Trophoblast cell (in vitro differentiated cells and primary cell): Measurements from ENCODE around the gene PRELID2.

Experiments
- DNase-seq, 2 donors: peaks; one replicate each; pipeline ENCODE4 v3.0.0-alpha.2; 2016
- H2AFZ ChIP-seq: 2 replicates; pipeline ENCODE4 v1.6.1; 2013; ENCODE audit warnings: low read length, moderate library complexity, mild to moderate bottlenecking; ENCODE audit not compliant: insufficient read depth, poor library complexity
- H2AK5ac ChIP-seq: 2 replicates; pipeline ENCODE4 v1.6.1; 2013; ENCODE audit warnings: mild to moderate bottlenecking, low read length
- H2BK120ac ChIP-seq: 2 replicates; pipeline ENCODE4 v1.6.1; 2013; ENCODE audit warnings: low read length, mild to moderate bottlenecking, moderate library complexity; ENCODE audit not compliant: insufficient read depth, poor library complexity
- H2BK12ac ChIP-seq: 2 replicates; pipeline ENCODE4 v1.6.1; 2013; ENCODE audit warnings: mild to moderate bottlenecking, low read length, moderate library complexity
- H2BK5ac ChIP-seq: 2 replicates; pipeline ENCODE4 v1.6.1; 2013; ENCODE audit warnings: low read length, low read depth, moderate library complexity, mild to moderate bottlenecking; ENCODE audit not compliant: poor library complexity
- H3K14ac ChIP-seq: 2 replicates; pipeline ENCODE4 v1.6.1; 2013; ENCODE audit warnings: mild to moderate bottlenecking, low read length
- H3K18ac ChIP-seq: 2 replicates; pipeline ENCODE4 v1.6.1; 2013; ENCODE audit warnings: mild to moderate bottlenecking, low read length
- H3K23ac ChIP-seq: 2 replicates; pipeline ENCODE4 v1.6.1; 2013; ENCODE audit warnings: low read length
- H3K27ac ChIP-seq: 2 replicates; pipeline ENCODE4 v1.5.1; 2013; ENCODE audit warnings: low read depth, mild to moderate bottlenecking, inconsistent platforms, low read length, moderate library complexity
- H3K27me3 ChIP-seq: 2 replicates; pipeline ENCODE4 v1.6.1; 2013; ENCODE audit warnings: inconsistent platforms, mild to moderate bottlenecking, low read length, moderate library complexity; ENCODE audit not compliant: insufficient read depth
- H3K36me3 ChIP-seq, 2 experiments: 1 replicate in 1 of 2; 2 replicates in 1 of 2; pipeline ENCODE4 v1.6.1; 2013; ENCODE audit warnings: low read length in 2 of 2, mild to moderate bottlenecking in 2 of 2, moderate library complexity in 1 of 2; ENCODE audit not compliant: insufficient read depth in 2 of 2, control insufficient read depth in 1 of 2
- H3K4ac ChIP-seq: 2 replicates; pipeline ENCODE4 v1.6.1; 2013; ENCODE audit warnings: low read depth, mild to moderate bottlenecking, low read length, moderate library complexity
- H3K4me1 ChIP-seq, 2 experiments: 1 replicate in 1 of 2; 2 replicates in 1 of 2; pipeline ENCODE4 v1.6.1; 2013; ENCODE audit warnings: low read length in 2 of 2, mild to moderate bottlenecking in 2 of 2, moderate library complexity in 1 of 2; ENCODE audit not compliant: insufficient read depth in 2 of 2, control insufficient read depth in 1 of 2
- H3K4me2 ChIP-seq: 2 replicates; pipeline ENCODE4 v1.6.1; 2013; ENCODE audit warnings: inconsistent platforms, mild to moderate bottlenecking, low read length, moderate library complexity
- H3K4me3 ChIP-seq: 2 replicates; pipeline ENCODE4 v1.5.1; 2013; ENCODE audit warnings: mild to moderate bottlenecking, low read depth, low read length, inconsistent platforms
- H3K79me1 ChIP-seq: one replicate; pipeline ENCODE4 v1.6.1; 2013; ENCODE audit warnings: low read length
- H3K79me2 ChIP-seq: 2 replicates; pipeline ENCODE4 v1.6.1; 2013; ENCODE audit warnings: low read length, mild to moderate bottlenecking; ENCODE audit not compliant: control insufficient read depth, insufficient read depth, poor library complexity
- H3K9ac ChIP-seq: 2 replicates; pipeline ENCODE4 v1.6.1; 2013; ENCODE audit warnings: mild to moderate bottlenecking, low read length
- H3K9me3 ChIP-seq: 2 replicates; pipeline ENCODE4 v1.6.1; 2013; ENCODE audit warnings: low read depth, mild to moderate bottlenecking, control low read depth, inconsistent platforms, low read length; ENCODE audit not compliant: insufficient read depth
- H4K12ac ChIP-seq: 2 replicates; pipeline ENCODE4 v1.6.1; 2013; ENCODE audit warnings: low read depth, mild to moderate bottlenecking, low read length, moderate library complexity
- H4K8ac ChIP-seq: 2 replicates; pipeline ENCODE4 v1.6.1; 2013; ENCODE audit warnings: low read depth, mild to moderate bottlenecking, low read length, moderate library complexity
- H4K91ac ChIP-seq: one replicate; pipeline ENCODE4 v1.6.1; 2013; ENCODE audit warnings: low read depth, mild to moderate bottlenecking, low read length, moderate library complexity
- WGBS: extraction: QIAGEN DNeasy Blood & Tissue Kit; methylation state at CpG from one replicate; pipeline ENCODE4 v1.1.7; 2013; ENCODE audit warnings: missing lambda C conversion rate; ENCODE audit not compliant: insufficient read length, insufficient coverage; ENCODE audit errors: extremely low coverage; 5-methylcytosine and 5-hydroxymethylcytosine counted together

The PRELID2 gene

DNA sequence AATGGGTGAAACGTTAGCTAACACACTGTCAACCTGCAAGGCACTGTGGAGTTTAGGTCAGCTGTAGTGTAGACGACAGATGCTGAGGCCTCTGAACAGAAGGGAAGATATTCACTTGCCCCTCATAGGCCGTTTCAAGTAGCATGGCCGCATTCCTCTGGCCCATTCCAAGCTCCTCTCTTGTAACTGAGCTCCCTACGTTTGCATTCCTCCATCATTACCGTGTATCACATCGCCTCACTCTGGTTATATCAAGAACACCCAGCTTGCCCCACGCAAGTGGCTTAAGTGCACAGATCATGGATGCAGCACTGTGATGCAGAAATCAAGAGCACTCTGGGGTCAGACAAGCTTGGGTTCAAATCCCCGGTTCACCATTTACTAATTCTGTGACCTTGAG, 43.3 kb downstream of the PRELID2 start:
- Histone ChIP-seq H2BK5ac (no peak overlapping the region), H4K12ac (no peak overlapping the region), H2AK5ac (no peak overlapping the region), H3K79me2 (no peaks in the 10 kb centered on the region), H2AFZ (no peak overlapping the region), H3K18ac (no peak overlapping the region), H3K4me1 (no peaks in the 10 kb centered on the region), H3K9ac (no peak overlapping the region), H2BK120ac (no peak overlapping the region), H3K23ac (no peak overlapping the region), H3K4ac (no peak overlapping the region), H3K4me3 (no peak overlapping the region), H3K27ac (no peak overlapping the region), H4K91ac (no peak overlapping the region), H3K79me1 (no peaks in the 10 kb centered on the region), H4K8ac (no peak overlapping the region), H3K4me2 (no peak overlapping the region), H3K27me3 (no peaks in the 10 kb centered on the region), H3K14ac (no peak overlapping the region), H3K36me3 (no peaks in the 10 kb centered on the region), H2BK12ac (no peak overlapping the region), H3K9me3 (no peaks in the 10 kb centered on the region)
- peak; percentile 55 to 66 for DNase-seq
- WGBS, result no CpG with 5 or more reads among the region's 9 CpGs

DNA sequence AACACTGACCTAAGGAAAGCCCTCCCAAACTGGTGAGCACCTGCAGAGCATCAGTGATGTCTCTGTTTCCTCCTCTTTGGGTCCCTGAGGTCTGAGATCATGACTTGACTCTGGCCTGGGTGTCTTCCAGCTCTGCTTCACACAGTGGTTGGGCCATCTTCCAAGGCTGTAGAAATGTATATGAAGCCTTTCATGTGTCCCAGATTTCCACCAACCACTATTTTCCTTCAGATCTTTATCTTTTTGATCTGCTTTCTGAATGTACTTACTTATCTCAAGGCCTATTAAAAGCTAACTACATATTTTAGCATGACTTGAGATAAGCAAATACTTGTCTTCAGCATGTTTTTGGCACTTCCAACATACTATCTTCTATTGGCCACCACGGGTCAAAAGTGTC, 47.1 kb downstream of the PRELID2 start:
- Histone ChIP-seq H3K4me3 (no peak overlapping the region), H3K4ac (no peak overlapping the region), H3K9me3 (no peaks in the 10 kb centered on the region), H2BK5ac (no peak overlapping the region), H4K8ac (no peak overlapping the region), H3K23ac (no peak overlapping the region), H2AK5ac (no peak overlapping the region), H3K27ac (no peak overlapping the region), H3K4me1 (no peaks in the 10 kb centered on the region), H2AFZ (no peak overlapping the region), H3K18ac (no peak overlapping the region), H4K12ac (no peak overlapping the region), H3K79me1 (no peaks in the 10 kb centered on the region), H3K9ac (no peak overlapping the region), H3K36me3 (no peaks in the 10 kb centered on the region), H3K27me3 (no peaks in the 10 kb centered on the region), H2BK12ac (no peak overlapping the region), H2BK120ac (no peak overlapping the region), H3K79me2 (no peaks in the 10 kb centered on the region), H4K91ac (no peak overlapping the region), H3K14ac (no peak overlapping the region), H3K4me2 (no peak overlapping the region)
- WGBS, result no CpG with 5 or more reads among the region's 1 CpG
- DNase-seq, result peak in 1 of 2 donors; percentile 56

DNA sequence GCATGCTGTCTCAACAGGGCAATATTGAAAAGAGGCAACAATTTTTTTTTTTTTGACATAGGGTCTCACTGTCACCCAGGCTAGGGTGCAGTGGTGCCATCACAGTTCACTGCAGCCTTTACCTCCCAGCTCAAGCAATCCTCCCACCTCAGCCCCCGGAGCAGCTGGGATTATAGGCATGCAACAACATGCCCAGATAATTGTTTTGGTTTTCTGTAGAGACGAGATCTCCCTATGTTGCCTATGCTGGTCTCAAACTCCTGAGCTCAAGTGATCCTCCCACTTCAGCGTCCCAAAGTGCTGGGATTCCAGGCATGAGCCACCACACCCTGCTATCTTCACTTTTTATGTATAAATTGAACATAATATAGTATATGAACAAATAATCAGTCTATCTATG, 47.6 kb downstream of the PRELID2 start:
- no CpG with 5 or more reads among the region's 3 CpGs for WGBS
- H2BK12ac ChIP-seq, result no peak overlapping the region

DNA sequence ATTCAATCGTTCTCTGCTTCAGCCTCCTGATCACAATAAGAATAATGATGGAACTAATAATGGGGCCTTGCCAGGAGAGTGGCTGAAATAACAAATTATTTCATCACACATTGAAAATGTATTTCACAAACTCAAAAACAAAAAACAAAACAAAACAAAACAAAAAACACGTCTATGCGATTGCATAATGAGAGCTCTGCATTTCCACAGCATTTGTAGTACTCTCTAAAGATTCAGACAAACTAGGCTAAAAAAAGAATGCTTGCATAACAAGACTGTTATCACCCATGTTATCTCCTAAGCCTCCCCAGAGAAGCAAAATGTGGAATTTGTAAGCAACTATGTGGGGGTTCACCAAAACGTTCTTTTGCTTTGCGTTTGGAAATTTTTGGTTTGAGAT, 48.1 kb downstream of the PRELID2 start:
- Histone ChIP-seq H3K9ac (no peak overlapping the region), H3K14ac (no peak overlapping the region), H3K79me1 (no peaks in the 10 kb centered on the region), H4K12ac (no peak overlapping the region), H4K91ac (no peak overlapping the region), H3K18ac (no peak overlapping the region), H3K4me1 (no peaks in the 10 kb centered on the region), H2AFZ (no peak overlapping the region), H3K27me3 (no peaks in the 10 kb centered on the region), H2AK5ac (no peak overlapping the region), H3K27ac (no peak overlapping the region), H3K4me3 (no peak overlapping the region), H3K4me2 (no peak overlapping the region), H4K8ac (no peak overlapping the region), H3K79me2 (no peaks in the 10 kb centered on the region), H3K23ac (no peak overlapping the region), H3K4ac (no peak overlapping the region), H2BK120ac (no peak overlapping the region), H2BK5ac (no peak overlapping the region), H2BK12ac (no peak overlapping the region), H3K36me3 (no peaks in the 10 kb centered on the region), H3K9me3 (no peaks in the 10 kb centered on the region)
- WGBS, result no CpG with 5 or more reads among the region's 5 CpGs
- DNase-seq, result peak; percentile 19 to 68

More for the DNA sequence above, 47.6 kb downstream of the PRELID2 start:
- H3K4me2 ChIP-seq, result no peak overlapping the region
- H3K23ac ChIP-seq, result no peak overlapping the region
- no peak overlapping the region for H3K4ac ChIP-seq
- no peaks in the 10 kb centered on the region for H3K36me3 ChIP-seq
- H3K18ac ChIP-seq, result no peak overlapping the region
- H3K27me3 ChIP-seq, result no peaks in the 10 kb centered on the region
- no peaks in the 10 kb centered on the region for H3K79me2 ChIP-seq
- H2BK5ac ChIP-seq, result no peak overlapping the region
- H4K91ac ChIP-seq, result no peak overlapping the region
- H3K9ac ChIP-seq, result no peak overlapping the region
- no peak overlapping the region for H4K12ac ChIP-seq
- no peak overlapping the region for H3K4me3 ChIP-seq
- H3K79me1 ChIP-seq, result no peaks in the 10 kb centered on the region
- no peaks in the 10 kb centered on the region for H3K4me1 ChIP-seq
- no peaks in the 10 kb centered on the region for H3K9me3 ChIP-seq
- no peak overlapping the region for H3K27ac ChIP-seq
- no peak overlapping the region for H2AFZ ChIP-seq
- no peak overlapping the region for H2BK120ac ChIP-seq
- H4K8ac ChIP-seq, result no peak overlapping the region
- no peak overlapping the region for H2AK5ac ChIP-seq
- peak in 1 of 2 donors; percentile 25 for DNase-seq
- H3K14ac ChIP-seq, result no peak overlapping the region
